ENCODE measurements around the gene ALK. TPM values are rescaled to one million over a fixed set of nuclear protein-coding genes. Genes with fewer than 3 reads are reported as not detected.

Gene ALK
- total and polyA plus RNA-seq, 2 donors (not counting 1 experiment from before 2014, with no cell fraction given), result under 0.01 to 0.02 TPM

GRCh38 chr2:29201979-29202378, 719.4 kb downstream of the ALK start:
- no peaks in the 10 kb centered on the region for H4K20me1 ChIP-seq (ENCODE audit: control insufficient read depth, extremely low read depth, insufficient read depth, low read length)
- no peak overlapping the region for H3K4me2 ChIP-seq (ENCODE audit: extremely low read depth, insufficient read depth, low read length)
- no peak overlapping the region for H3K27ac ChIP-seq (ENCODE audit: insufficient read depth, low read length)

GRCh38 chr2:29196792-29197788, 724.3 kb downstream of the ALK start:
- Histone ChIP-seq H4K20me1 (ENCODE audit: control insufficient read depth, extremely low read depth, insufficient read depth, low read length) (no peaks in the 10 kb centered on the region), H3K4me3 (replicated peaks in 1 of 4; ENCODE audit: control extremely low read depth in 1 of 4, insufficient read depth in 1 of 4, low read depth in 3 of 4, low read length in 4 of 4) (no peak overlapping the region), H3K4me2 (ENCODE audit: extremely low read depth, insufficient read depth, low read length) (no peak overlapping the region), H3K9ac (ENCODE audit: insufficient read depth, low read length) (no peak overlapping the region), H3K4me1 (ENCODE audit: control insufficient read depth, extremely low read depth, insufficient read depth, low read length) (no peaks in the 10 kb centered on the region), H3K9me3 (ENCODE audit: control insufficient read depth, insufficient read depth, low read depth, low read length) (no peaks in the 10 kb centered on the region), H2AFZ (ENCODE audit: low read length) (no peak overlapping the region), H3K27ac (ENCODE audit: insufficient read depth, low read length) (no peak overlapping the region), H3K27me3 (ENCODE audit: control insufficient read depth, insufficient read depth, low read length) (no peaks in the 10 kb centered on the region), H3K36me3 (ENCODE audit: control insufficient read depth, insufficient read depth, low read length) (no peaks in the 10 kb centered on the region), H3K79me2 (ENCODE audit: control insufficient read depth, insufficient read depth, low read length) (no peaks in the 10 kb centered on the region)
- peak; percentile 37 to 62 for DNase-seq (ENCODE audit: low read depth in 2 of 2)
- TF ChIP-seq EZH2 (IDR thresholded peaks at IDR 0.05; ENCODE audit: low read length, missing control alignments), result no peak
- TF ChIP-seq CTCF (conservative IDR thresholded peaks at IDR 0.05 in 1 of 2, IDR thresholded peaks at IDR 0.05 in 1 of 2; ENCODE audit: low read depth in 1 of 2, low read length in 2 of 2), result peak; percentile 80 to 83

More at GRCh38 chr2:29201979-29202378, 719.4 kb downstream of the ALK start:
- Histone ChIP-seq H3K4me3 (replicated peaks in 1 of 4; ENCODE audit: control extremely low read depth in 1 of 4, insufficient read depth in 1 of 4, low read depth in 3 of 4, low read length in 4 of 4) (no peak overlapping the region), H3K79me2 (ENCODE audit: control insufficient read depth, insufficient read depth, low read length) (no peaks in the 10 kb centered on the region), H3K4me1 (ENCODE audit: control insufficient read depth, extremely low read depth, insufficient read depth, low read length) (no peaks in the 10 kb centered on the region), H3K36me3 (ENCODE audit: control insufficient read depth, insufficient read depth, low read length) (no peaks in the 10 kb centered on the region), H2AFZ (ENCODE audit: low read length) (no peak overlapping the region), H3K9me3 (ENCODE audit: control insufficient read depth, insufficient read depth, low read depth, low read length) (no peaks in the 10 kb centered on the region), H3K9ac (ENCODE audit: insufficient read depth, low read length) (no peak overlapping the region), H3K27me3 (ENCODE audit: control insufficient read depth, insufficient read depth, low read length) (no peaks in the 10 kb centered on the region)
- no peak for TF ChIP-seq CTCF (conservative IDR thresholded peaks at IDR 0.05 in 1 of 2, IDR thresholded peaks at IDR 0.05 in 1 of 2; ENCODE audit: low read depth in 1 of 2, low read length in 2 of 2)
- TF ChIP-seq EZH2 (IDR thresholded peaks at IDR 0.05; ENCODE audit: low read length, missing control alignments), result no peak
- DNase-seq (ENCODE audit: low read depth in 2 of 2), result no peak

- Histone ChIP-seq H2AFZ (ENCODE audit: low read length) (no peak overlapping the region), H4K20me1 (ENCODE audit: control insufficient read depth, extremely low read depth, insufficient read depth, low read length) (no peaks in the 10 kb centered on the region), H3K9ac (ENCODE audit: insufficient read depth, low read length) (no peak overlapping the region), H3K36me3 (ENCODE audit: control insufficient read depth, insufficient read depth, low read length) (no peaks in the 10 kb centered on the region), H3K79me2 (ENCODE audit: control insufficient read depth, insufficient read depth, low read length) (no peaks in the 10 kb centered on the region), H3K4me1 (ENCODE audit: control insufficient read depth, extremely low read depth, insufficient read depth, low read length) (no peaks in the 10 kb centered on the region), H3K4me3 (replicated peaks in 1 of 4; ENCODE audit: control extremely low read depth in 1 of 4, insufficient read depth in 1 of 4, low read depth in 3 of 4, low read length in 4 of 4) (no peak overlapping the region), H3K27me3 (ENCODE audit: control insufficient read depth, insufficient read depth, low read length) (no peaks in the 10 kb centered on the region), H3K27ac (ENCODE audit: insufficient read depth, low read length) (no peak overlapping the region), H3K4me2 (ENCODE audit: extremely low read depth, insufficient read depth, low read length) (no peak overlapping the region), H3K9me3 (ENCODE audit: control insufficient read depth, insufficient read depth, low read depth, low read length) (no peaks in the 10 kb centered on the region)
- DNase-seq (ENCODE audit: low read depth in 2 of 2), result peak in 1 of 2 donors; percentile 39
- no peak for TF ChIP-seq CTCF (conservative IDR thresholded peaks at IDR 0.05 in 1 of 2, IDR thresholded peaks at IDR 0.05 in 1 of 2; ENCODE audit: low read depth in 1 of 2, low read length in 2 of 2)
- no peak for TF ChIP-seq EZH2 (IDR thresholded peaks at IDR 0.05; ENCODE audit: low read length, missing control alignments)
These were observed 725.6 kb downstream of the ALK start for GRCh38 chr2:29195796-29196195.
